ENCODE measurements around the gene FBXO40. TPM values are rescaled to one million over a fixed set of nuclear protein-coding genes. Genes with fewer than 3 reads are reported as not detected.

The FBXO40 gene
- total and polyA plus RNA-seq, 2 of the 13 experiments (the other 11 are each of a cell fraction or from before 2014, with no cell fraction given), result not detected

DNA sequence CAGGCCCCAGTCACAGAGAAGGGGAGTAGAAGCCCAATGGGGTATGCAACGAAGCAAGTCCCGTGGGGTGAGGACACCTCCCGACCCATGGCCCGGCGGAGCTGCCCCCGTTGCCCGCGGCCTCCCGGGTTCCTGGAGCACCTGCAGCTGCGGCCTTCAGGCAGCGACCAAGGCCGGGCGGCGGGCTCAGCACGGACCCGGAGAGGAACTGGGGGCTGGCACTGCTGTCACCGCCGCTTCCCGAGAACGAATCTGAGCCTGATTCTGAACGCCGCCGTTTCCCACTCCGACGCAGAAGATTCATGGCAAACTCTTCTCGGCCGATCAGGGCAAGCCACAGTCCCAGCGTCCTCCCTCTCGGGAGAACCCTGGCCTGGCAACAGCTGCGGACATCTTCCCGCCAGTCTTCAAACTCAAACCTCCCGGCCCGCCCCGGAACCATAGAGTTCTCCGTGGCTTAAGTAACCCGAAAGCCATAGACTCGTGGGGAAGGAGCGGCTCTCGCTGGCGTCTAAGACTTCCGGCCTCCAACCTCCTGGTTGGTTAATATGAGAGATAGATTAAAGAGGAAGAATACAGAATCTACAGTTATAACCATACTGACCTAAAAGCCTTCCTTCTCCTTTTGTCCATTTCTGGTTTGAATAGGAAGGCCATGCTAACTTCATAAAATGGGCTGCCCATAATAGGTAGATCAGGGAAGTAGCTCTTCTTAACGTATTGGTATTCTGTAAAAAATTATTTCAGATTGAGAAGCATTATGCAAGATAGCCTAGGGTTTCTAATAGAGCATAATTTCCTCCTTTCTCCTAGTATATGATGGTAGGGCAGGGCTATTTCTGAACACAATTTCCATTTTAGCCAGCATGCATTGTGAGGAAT lies 47.4 kb upstream of the FBXO40 start, which contains the start of gene POLQ (continued):
- TF ChIP-seq, protein P1, sequence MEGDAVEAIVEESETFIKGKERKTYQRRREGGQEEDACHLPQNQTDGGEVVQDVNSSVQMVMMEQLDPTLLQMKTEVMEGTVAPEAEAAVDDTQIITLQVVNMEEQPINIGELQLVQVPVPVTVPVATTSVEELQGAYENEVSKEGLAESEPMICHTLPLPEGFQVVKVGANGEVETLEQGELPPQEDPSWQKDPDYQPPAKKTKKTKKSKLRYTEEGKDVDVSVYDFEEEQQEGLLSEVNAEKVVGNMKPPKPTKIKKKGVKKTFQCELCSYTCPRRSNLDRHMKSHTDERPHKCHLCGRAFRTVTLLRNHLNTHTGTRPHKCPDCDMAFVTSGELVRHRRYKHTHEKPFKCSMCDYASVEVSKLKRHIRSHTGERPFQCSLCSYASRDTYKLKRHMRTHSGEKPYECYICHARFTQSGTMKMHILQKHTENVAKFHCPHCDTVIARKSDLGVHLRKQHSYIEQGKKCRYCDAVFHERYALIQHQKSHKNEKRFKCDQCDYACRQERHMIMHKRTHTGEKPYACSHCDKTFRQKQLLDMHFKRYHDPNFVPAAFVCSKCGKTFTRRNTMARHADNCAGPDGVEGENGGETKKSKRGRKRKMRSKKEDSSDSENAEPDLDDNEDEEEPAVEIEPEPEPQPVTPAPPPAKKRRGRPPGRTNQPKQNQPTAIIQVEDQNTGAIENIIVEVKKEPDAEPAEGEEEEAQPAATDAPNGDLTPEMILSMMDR (CRISPR knock-in tag; IDR thresholded peaks at IDR 0.05), result no peak
- peak; percentile 50; the same call in 1 of the 2 replicates for TF ChIP-seq SMAD3 (CRISPR knock-in tag; IDR thresholded peaks at IDR 0.05)
- no peak for TF ChIP-seq ETV6 (CRISPR knock-in tag; conservative IDR thresholded peaks at IDR 0.05)
- TF ChIP-seq, protein P2, sequence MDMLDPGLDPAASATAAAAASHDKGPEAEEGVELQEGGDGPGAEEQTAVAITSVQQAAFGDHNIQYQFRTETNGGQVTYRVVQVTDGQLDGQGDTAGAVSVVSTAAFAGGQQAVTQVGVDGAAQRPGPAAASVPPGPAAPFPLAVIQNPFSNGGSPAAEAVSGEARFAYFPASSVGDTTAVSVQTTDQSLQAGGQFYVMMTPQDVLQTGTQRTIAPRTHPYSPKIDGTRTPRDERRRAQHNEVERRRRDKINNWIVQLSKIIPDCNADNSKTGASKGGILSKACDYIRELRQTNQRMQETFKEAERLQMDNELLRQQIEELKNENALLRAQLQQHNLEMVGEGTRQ (IDR thresholded peaks at IDR 0.05; ENCODE audit: low read depth, low read length), result no peak
- TF ChIP-seq, protein P2 (CRISPR knock-in tag; IDR thresholded peaks at IDR 0.05; ENCODE audit: borderline replicate concordance), result no peak
- TF ChIP-seq ZNF569 (CRISPR knock-in tag; IDR thresholded peaks at IDR 0.05; ENCODE audit: borderline replicate concordance), result no peak
- TF ChIP-seq KLF9 (CRISPR knock-in tag; IDR thresholded peaks at IDR 0.05; ENCODE audit: low read depth), result no peak
- TF ChIP-seq ZNF678 (CRISPR knock-in tag; IDR thresholded peaks at IDR 0.05), result no peak
- TF ChIP-seq, protein P3, sequence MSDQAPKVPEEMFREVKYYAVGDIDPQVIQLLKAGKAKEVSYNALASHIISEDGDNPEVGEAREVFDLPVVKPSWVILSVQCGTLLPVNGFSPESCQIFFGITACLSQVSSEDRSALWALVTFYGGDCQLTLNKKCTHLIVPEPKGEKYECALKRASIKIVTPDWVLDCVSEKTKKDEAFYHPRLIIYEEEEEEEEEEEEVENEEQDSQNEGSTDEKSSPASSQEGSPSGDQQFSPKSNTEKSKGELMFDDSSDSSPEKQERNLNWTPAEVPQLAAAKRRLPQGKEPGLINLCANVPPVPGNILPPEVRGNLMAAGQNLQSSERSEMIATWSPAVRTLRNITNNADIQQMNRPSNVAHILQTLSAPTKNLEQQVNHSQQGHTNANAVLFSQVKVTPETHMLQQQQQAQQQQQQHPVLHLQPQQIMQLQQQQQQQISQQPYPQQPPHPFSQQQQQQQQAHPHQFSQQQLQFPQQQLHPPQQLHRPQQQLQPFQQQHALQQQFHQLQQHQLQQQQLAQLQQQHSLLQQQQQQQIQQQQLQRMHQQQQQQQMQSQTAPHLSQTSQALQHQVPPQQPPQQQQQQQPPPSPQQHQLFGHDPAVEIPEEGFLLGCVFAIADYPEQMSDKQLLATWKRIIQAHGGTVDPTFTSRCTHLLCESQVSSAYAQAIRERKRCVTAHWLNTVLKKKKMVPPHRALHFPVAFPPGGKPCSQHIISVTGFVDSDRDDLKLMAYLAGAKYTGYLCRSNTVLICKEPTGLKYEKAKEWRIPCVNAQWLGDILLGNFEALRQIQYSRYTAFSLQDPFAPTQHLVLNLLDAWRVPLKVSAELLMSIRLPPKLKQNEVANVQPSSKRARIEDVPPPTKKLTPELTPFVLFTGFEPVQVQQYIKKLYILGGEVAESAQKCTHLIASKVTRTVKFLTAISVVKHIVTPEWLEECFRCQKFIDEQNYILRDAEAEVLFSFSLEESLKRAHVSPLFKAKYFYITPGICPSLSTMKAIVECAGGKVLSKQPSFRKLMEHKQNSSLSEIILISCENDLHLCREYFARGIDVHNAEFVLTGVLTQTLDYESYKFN (CRISPR knock-in tag; conservative IDR thresholded peaks at IDR 0.05), result no peak
- no peak for TF ChIP-seq HMG20A (CRISPR knock-in tag; IDR thresholded peaks at IDR 0.05; ENCODE audit: borderline replicate concordance)
- TF ChIP-seq MEIS1 (CRISPR knock-in tag; IDR thresholded peaks at IDR 0.05; ENCODE audit: borderline replicate concordance), result no peak
- TF ChIP-seq, protein P4, sequence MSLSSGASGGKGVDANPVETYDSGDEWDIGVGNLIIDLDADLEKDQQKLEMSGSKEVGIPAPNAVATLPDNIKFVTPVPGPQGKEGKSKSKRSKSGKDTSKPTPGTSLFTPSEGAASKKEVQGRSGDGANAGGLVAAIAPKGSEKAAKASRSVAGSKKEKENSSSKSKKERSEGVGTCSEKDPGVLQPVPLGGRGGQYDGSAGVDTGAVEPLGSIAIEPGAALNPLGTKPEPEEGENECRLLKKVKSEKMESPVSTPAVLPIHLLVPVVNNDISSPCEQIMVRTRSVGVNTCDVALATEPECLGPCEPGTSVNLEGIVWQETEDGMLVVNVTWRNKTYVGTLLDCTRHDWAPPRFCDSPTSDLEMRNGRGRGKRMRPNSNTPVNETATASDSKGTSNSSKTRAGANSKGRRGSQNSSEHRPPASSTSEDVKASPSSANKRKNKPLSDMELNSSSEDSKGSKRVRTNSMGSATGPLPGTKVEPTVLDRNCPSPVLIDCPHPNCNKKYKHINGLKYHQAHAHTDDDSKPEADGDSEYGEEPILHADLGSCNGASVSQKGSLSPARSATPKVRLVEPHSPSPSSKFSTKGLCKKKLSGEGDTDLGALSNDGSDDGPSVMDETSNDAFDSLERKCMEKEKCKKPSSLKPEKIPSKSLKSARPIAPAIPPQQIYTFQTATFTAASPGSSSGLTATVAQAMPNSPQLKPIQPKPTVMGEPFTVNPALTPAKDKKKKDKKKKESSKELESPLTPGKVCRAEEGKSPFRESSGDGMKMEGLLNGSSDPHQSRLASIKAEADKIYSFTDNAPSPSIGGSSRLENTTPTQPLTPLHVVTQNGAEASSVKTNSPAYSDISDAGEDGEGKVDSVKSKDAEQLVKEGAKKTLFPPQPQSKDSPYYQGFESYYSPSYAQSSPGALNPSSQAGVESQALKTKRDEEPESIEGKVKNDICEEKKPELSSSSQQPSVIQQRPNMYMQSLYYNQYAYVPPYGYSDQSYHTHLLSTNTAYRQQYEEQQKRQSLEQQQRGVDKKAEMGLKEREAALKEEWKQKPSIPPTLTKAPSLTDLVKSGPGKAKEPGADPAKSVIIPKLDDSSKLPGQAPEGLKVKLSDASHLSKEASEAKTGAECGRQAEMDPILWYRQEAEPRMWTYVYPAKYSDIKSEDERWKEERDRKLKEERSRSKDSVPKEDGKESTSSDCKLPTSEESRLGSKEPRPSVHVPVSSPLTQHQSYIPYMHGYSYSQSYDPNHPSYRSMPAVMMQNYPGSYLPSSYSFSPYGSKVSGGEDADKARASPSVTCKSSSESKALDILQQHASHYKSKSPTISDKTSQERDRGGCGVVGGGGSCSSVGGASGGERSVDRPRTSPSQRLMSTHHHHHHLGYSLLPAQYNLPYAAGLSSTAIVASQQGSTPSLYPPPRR (CRISPR knock-in tag; IDR thresholded peaks at IDR 0.05; ENCODE audit: borderline replicate concordance), result no peak
- no peak for TF ChIP-seq SP1 (IDR thresholded peaks at IDR 0.05)
- peak; percentile 78 for TF ChIP-seq SP1 (CRISPR knock-in tag; IDR thresholded peaks at IDR 0.05)
- no peak for TF ChIP-seq ZNF446 (CRISPR knock-in tag; IDR thresholded peaks at IDR 0.05)
- peak; percentile 67 for TF ChIP-seq FOXJ3 (CRISPR knock-in tag; IDR thresholded peaks at IDR 0.05; ENCODE audit: borderline replicate concordance)

Data from HepG2 (cell line).